ENCODE data around the gene ATG4D.

The ATG4D gene

DNA sequence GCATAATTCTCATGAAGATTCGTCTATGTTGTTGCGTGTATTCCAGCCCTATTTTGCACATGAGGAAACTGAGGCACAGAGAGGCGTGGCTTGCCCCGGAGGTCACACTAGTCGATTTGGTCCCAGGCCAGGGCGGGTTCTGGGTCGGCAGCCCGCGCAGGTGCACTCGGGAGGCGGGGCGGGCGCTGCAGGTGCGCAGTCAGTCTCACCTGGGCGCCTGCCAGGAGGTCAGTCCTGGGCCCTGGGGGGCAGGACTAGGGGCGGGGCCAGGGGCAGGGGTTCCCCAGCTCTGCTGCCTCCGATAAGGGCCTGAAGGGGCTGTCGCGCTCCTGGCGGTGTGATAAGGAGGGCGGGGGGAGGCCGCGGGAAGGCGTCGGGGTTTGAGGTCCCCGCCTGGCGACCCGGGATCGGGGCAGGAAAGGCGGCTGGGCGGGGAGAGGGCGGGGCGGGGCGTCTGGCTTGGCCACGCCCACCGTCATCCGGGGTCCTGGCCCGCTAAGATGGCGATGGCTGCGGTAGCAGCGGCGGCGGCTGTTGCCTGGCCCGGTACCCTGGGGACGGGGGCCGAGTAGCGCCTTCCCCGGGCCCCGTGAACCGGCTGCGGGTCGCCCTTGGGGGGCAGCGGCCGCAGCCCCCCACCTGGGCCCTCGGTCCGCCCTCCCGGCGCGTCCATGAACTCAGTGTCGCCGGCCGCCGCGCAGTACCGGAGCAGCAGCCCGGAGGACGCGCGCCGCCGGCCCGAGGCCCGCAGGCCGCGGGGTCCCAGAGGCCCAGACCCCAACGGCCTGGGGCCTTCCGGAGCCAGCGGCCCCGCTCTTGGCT is at the start of gene ATG4D:
Gene ATG4D (plus strand): TSS at position 485 of the 822 bp plus-strand sequence. CDS start 187 bp downstream, at position 672.
- peak; percentile 83 for DNase-seq

DNA sequence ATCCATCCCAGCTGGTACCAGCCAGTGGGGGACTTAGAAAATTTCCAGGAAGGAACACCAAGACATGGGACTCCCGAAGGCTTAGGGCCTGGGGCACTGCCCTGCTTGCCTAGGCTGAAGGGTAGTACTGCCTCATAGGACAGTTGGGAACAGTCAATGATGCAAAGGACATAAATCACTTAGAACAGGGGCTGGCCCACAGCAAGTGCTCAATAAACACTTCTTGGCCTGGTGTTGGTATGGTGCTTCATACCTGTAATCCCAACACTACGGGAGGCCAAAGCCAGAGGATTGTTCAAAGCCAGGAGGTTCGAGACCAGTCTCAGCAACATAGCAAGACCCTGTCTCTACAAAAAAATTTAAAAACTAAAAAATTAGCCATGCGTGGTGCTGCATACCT is 46.3 kb upstream of the ATG4D start:
- no peak for DNase-seq

DNA sequence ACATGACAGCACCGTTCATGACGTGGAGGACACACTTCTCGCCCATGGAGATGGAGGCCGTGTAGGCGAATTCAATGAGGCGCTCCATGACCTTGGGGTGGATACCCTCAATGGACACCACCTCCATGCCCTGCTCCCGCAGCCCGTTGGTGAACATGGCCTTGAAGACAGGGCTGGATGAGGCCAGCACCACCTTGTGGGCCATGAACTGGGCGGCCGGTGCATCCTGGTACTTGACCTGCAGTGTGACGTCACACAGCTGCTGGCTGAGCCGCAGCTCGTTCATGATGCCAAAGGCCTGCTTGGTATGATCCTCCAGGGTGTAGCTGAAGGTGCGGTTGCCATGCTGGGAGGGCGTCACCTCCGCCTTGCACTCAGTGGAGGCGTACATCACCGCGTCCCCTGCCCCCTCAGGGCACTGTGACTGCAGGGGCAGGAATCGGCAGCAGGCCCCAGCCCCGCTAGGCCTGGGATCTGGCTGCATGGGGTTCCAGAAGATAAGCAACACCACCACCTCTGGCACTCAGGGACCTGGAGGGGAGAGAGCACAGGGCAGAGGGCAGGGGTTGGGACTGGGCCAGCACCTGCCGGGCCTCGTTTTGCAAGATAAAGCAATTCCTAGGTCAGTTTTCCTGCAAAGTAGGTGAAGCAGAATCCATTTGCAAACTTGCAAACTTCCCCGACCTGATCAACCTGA is 44.0 kb upstream of the ATG4D start:
- DNase-seq, result no peak

DNA sequence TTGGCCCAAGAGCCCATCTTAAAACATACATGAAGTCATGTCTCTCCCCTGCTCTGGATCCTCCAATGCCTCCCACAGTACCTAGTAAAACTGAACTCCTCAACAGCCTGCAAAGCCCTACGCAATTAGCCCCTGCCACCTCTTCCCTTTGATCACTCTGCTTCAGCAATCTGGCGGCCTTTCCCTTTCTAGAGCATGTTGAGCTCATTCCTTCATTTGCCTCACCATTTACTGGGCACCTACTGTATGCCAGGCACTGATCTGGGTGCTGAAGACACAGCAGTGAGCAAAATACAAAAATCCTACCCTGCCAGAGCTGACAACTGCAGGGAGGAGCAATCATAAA is 43.5 kb upstream of the ATG4D start:
- DNase-seq, result no peak

DNA sequence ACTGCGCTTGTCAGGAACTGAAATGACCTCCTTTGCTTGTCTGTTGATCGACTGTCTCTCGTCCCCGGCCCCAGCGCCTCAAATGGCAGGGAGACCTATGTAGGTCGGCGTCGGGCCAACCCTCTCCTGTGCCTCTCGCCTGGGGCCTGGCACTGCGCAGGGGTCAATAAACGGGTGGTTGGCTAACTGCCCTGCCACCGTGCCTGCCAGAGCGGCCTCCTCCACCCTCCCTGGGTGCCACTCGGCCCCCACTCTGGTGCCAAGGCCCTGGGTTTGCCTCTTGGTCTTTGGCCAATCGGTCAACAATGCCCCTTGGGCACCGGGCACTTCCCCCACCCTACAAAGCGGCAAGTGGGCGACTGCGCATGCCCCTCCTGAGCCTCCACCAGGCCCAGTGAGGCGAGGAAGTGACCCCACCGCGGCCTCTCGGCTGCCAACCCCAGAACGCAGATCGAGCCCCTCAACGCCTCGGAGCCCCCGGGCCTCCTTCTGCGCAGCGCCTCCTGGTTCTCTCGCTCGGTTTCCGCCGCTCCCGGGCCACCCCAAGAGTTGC is 41.7 kb upstream of the ATG4D start:
- peak; percentile 42 for DNase-seq

DNA sequence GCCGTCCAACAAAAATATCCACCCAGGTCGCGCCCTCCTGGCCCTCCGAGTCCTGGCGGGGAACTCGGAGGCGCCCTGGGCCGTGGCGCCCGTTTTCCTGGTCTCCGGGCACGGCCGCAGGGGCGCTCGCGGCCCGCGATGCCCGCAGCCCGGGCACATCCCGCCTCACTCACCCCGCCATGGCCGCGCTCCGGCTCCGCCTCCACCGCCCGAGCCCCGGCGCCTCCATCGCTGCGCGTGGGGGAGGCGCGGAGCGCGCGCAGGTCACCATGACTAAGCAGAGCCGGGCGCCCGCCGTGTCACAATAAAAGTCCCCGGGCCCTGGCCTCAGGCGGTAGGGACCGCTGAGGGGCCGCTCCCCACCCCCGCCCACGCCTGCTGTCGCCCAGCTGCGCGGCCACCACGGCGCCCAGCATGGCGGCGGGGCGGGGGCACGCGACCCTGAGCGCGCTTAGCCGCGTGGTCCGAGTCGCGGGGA is 41.1 kb upstream of the ATG4D start:
- DNase-seq, result peak; percentile 89

DNA sequence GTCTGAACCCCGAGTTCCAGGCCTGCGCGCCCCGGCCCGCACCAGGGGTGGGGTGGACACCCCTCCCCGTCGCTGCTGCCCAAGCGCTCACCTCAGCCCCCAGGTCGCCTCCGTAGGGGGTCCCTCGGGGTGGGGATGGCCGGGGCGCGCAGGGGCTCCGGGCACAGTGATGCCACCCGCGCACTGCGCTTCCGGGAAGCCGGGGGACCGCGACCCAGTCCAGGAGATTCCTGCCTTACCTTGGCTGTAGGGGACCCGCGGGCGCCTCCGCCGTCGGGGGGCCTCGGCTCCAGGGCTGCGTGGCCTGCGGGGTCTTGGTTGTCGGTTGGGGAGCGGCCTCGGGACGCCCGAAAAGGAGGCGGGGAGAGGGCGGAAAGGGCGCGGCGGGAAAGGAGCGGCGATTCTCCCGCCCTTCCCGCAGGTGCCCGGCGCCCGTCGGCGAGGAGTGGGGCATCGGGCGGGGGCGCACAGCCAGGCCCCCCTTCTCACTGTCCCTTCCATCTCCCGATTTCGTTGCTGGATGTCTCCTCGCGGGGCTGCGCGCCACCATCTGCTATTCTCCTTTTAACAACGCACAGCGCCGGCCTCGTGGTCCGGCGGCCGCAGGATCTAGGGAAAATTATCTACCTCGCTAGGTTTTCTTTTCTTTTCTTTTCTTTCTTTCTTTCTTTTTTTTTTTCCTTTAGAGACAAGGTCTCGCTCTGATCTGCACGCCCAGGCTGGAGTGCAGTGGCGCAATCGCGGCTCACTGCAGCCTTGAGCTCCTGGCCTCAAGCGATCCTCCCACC is 40.5 kb upstream of the ATG4D start, which contains the start of gene KEAP1:
Gene KEAP1 (minus strand): TSS at position 355 of the 788 bp plus-strand sequence. CDS start 3,323 bp downstream, outside the sequence.
- DNase-seq, result no peak

DNA sequence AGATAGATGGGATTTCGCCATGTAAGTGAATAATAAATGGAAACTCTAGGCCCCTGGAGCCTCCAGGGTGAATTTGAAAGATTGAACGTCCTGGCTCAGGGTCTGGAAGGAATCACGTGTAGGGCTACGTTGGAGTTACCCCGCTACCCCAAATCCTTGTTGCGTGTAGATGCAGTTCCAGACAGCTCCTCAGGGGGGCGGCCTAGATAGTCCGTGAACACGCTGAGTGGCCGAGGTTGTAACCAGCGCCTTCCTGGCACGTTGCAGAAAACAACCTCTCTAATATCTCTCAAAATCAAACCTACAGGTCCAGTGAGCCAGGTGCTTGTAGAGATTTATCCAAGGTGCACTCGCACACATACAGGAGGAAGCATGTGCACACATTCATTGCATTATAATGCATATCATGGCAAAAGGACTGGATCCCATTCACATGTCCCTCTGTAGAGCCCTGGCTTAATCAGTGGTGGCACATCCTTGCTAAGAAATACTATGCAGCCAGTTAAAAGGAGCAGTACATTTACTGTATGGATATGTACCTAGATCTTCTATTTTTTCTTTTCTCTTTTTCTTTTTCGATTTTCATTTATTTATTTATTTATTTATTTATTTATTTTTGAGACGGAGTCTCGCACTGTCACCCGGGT is 38.0 kb upstream of the ATG4D start:
- DNase-seq, result peak; percentile 75

DNA sequence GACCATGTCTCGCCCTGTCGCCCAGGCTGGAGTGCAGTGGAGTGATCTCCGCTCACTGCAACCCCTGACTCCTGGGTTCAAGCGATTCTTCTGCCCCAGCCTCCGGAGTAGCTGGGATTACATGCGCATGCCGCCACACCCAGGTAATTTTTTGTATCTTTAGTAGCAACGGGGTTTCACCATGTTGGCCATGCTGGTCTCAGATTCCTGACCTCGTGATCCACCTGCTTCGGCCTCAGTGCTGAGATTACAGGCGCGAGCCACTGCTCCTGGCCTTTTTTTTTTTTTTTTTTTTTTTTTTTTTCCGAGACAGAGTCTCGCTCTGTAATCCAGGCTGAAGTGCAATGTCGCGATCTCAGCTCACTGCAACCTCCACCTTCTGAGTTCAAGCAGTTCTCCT is 35.7 kb upstream of the ATG4D start:
- no peak for DNase-seq

DNA sequence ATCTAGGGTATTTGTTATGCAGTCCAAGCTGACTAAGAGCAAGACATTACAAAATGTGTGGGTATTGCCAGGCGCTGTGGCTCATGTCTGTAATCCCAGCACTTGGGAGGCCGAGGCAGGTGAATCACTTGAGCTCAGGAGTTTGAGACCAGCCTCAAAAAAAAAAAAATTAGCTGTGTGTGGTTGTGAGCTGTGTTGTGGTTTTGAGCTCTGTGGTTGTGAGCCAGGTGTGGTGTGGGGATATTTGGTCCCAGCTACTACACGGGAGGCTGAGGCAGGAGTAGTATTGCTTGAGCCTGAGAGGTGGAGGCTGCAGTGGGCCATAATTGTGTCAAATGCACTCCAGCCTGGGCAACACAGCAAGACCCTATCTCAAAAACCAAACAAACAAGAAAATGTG is 35.0 kb upstream of the ATG4D start:
- DNase-seq, result no peak

DNA sequence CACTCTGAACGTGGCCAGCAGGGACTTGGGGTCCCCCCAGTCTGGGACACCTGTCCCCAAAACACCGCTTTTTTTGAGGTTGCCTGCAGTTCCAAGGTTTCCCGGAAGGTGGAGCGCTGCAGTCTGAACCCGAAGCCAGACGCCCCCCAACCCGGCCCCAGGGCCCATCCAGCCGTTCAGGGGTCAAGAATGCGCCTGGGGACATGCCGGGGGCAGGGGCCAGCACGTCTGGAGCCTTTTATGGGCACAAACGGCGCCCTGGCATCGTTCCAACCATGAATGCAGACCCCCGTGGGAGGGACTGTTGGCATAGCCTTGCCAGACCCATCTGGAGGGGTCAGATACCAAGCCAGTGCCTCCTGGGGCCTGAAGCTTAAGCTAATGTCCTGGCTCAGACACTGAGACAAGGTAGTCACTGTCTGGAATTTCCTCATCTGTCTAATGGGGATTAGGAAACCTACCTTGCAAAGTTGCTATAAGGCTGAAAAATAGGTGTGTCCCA is 33.4 kb upstream of the ATG4D start:
- DNase-seq, result peak; percentile 46

DNA sequence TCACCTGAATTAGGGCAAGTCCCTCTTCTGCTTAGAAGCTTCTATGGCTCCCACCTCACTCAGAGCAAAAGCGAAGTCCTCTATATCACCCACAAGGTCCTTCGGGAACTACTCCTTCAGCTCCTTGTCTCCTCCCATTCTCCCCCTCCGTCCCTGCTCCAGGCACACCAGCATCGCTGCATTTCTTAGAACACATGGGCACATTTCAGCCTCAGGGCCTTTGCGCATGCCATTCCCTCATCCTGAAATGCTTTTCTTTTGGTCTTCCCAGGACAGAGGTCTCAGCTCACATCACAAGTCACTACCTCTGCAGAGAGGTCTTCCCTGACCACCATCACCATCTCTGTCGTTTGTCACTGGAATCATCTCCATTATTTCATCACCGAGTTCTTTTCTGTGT is 30.5 kb upstream of the ATG4D start:
- no peak for DNase-seq

DNA sequence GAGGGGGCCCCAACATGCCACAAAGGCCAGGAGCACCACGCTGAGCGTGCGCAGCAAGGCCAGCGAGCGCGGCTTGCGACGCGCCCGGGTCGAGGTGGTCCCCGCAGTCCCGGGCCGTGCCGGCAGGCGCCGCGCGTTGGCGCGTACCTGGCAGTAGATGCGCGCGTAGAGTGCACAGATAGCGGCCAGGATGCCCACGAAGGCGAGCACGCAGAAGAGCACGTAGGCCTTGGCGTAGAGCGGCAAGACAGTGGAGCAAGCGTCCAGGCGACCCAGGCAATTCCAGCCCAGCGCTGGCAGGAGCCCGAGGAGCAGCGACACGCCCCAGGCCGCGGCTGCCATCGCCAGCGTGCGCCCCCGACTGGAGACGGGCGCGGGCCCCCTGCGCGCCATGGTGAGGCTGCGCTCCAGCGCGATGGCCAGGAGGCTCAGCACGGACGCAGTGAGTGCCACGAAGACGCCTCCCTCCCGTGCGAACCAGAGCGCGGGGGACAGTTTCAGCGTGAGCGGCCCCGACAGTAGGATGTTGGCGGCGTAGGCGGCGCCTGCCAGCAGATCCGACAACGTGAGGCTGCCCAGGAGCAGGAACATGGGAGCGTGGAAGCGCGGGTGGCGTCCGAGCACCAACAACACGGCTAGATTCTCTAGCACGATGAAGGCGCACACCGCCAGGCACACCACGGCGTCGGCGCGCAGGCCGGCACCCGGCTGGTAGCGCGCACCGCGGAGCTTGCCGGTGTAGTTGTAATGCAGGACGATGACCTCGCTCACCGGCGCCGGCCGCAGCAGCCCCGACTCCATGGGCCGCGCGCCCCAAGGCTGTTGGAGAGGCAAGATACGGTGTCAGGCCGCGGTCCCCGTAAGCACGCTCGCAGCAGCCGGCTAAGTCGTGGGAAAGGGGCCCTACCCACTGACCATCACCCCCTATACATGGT is 29.2 kb upstream of the ATG4D start:
- DNase-seq, result no peak

DNA sequence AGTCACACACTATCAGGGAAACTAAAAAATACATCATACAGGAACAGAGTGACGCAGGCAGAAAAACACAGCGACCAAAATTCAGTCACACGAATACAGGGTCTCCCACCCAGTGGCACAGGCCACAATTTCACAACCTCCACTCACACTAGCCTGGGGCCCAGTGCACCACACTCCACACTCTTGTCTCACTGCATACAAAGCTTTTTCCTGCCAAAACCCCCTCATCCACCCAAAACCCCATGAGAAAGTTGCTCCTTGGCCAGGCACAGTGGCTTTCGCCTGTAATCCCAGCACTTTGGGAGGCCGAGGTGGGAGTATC is 27.7 kb upstream of the ATG4D start:
- peak; percentile 66 for DNase-seq

DNA sequence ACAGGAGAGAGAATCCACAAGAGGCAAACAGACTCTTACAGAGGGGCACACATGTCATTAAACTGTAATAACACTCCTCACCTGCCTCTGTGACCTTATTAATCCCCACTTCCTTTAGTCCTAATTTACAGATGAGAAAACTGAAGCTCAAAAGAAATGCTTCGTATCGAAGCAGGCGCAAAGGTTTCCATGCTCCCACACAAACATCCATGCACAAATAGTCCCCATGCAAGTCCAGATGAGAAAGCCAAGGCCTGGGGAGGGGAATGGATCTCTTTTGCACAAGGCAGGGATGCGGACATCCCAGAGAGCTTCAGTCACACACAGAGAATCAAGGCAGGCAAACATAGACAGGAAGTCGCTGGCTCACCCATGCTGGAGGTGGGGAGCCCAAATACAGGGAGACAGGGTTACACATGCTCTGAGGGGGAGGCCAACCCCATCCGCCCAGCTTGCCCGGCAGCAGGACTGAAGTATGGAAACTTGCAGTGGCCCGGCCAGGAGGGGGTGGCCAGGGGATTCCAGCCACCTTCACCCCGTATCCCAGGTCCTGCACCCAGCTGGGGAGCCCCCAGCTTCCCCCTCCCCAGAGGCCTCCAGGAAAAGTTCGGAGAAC is 26.9 kb upstream of the ATG4D start:
- DNase-seq, result no peak

DNA sequence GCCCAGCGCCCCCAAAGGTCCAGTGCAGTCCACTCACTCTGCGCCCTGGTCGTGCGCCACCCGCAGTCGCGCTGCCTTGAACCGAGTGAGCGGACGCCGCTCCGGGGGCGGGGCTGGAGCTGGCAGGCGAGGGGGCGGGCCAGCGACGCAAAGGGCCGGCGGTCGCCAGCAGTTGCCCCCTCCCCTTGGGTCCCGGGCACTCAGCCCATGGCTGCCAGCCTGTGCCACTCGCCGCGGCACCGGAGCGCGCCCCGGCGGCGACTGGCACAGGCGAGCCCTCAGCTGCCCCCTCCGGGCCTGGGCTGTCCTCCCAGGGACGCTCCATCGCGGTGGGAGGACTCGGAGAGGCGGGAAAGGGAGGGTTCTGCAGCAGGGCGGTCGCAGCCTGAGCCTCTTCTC is 26.3 kb upstream of the ATG4D start, which contains the start of gene S1PR5:
Gene S1PR5 (minus strand): TSS at position 87 of the 399 bp plus-strand sequence. CDS start 2,436 bp downstream, outside the sequence.
- no peak for DNase-seq

DNA sequence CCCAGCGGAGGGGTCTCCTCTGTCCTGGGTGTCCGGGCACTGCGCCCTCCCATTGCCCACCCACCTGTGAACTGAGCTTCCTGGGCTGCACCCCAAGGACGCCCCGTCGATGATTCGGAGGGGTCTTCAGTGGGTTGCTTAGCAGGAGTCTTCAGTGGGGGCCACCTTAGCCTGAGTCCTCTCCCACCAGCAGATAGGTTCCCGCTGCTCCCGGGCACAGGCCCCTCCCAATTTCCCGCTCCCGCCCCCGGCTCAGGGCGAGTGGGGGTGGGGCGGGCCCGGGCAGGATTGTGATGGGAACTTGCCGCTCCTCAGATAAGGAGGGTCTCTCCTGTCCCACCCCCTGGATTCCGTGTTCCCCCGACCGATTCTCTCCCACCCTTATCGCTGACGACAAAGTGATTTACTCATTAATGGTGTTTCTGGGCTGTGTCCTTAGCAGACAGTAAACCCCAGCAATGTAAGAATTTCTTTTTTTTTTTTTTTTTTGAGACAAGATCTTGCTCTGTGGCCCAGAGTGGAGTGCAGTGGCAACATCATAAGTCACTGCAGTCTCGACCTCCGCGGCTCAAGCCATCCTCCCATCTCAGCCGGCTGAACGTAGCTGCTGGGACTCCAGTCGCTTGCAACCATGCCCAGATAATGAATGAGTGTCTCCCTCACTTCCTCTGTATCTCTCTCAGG is 25.8 kb upstream of the ATG4D start:
- peak; percentile 29 for DNase-seq

DNA sequence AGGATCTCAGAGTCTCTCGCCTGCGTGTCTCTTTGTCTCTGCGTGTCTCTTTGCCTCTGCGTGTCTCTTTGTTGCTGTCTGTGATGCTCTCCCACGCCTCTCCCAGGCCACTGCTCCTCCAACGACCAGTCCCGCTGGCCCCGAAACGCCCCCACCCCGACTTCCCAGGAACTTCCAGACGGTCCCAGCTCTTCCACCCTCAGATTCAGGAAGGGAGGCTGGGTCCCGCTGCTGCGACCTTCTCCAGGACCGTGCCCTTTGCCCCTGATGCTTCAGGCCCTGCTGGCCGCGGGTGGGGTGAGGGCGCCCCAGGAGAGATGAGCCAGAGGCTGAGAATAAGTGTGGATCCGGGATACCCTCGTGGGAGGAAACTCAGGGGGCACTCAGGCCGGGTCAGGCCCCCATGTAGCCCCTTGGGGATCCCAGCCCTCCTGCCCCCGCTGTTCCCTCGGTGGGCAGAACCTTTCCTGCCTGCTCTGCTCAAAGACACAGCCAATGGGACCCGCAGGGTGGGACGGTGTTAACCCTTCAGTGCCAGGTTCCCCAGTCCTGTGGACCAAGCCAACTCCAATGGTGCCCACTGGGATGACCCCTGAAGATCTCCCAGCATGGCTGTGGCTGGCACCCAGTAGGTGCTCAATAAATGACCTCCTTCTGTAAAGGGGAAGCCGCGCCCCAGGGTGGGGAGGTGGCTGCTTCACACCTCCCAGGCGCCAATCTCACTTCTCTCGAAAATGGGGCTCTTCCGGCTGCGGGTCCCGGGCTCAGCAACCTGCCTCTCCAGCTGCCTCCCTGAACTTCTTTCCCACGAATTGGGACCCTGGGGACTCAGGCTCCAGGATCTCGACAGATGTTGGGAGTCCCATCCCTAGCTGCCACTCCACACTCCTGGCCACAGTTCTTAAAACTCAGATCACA is 25.0 kb upstream of the ATG4D start:
- DNase-seq, result peak; percentile 33

DNA sequence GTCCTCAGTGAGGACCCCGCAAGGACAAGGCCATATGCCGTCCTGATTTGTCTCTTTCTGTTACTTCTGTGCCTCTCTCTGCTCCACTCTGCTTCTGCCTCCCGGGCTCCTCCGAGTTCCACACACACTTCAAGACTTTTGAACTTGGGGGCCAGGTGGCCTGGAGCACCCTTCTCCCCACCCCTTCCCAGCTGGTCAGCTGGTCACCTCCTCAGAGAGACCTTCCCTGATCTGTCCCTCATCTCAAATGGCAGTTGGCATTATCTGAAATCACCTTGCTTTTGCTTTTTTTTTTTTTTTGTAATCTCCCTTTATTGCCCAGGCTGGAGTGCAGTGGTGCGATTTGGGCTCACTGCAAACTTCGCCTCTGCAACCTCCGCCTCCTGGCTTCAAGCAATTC is 24.3 kb upstream of the ATG4D start:
- DNase-seq, result no peak
